C4-2B (cell line): ENCODE data around the gene RASGEF1C.

Source experiments
- H3K27ac ChIP-seq: fragments of 450-650 bp; 2 replicates; pipeline ENCODE4 v1.5.1; 2017
- CTCF ChIP-seq: fragments of 450-650 bp; conservative IDR thresholded peaks from 2 replicates; pipeline ENCODE4 v1.5.1; 2017; ENCODE audit warnings: mild to moderate bottlenecking
- ZFX ChIP-seq: fragments of 450-650 bp; IDR thresholded peaks from 2 replicates; pipeline ENCODE4 v1.6.1; 2017

Gene RASGEF1C

GRCh38 chr5:180088561-180088960 lies 120.5 kb downstream of the RASGEF1C start:
- no peak for TF ChIP-seq CTCF
- TF ChIP-seq ZFX, result no peak
- H3K27ac ChIP-seq, result no peak overlapping the region

- no peak overlapping the region for H3K27ac ChIP-seq
- TF ChIP-seq CTCF, result no peak
Observed at GRCh38 chr5:180086816-180087399, 122.1 kb downstream of the RASGEF1C start.

GRCh38 chr5:180085837-180086236 lies 123.2 kb downstream of the RASGEF1C start:
- no peak overlapping the region for H3K27ac ChIP-seq
- TF ChIP-seq CTCF, result no peak
- no peak for TF ChIP-seq ZFX

GRCh38 chr5:180084638-180085561 lies 124.1 kb downstream of the RASGEF1C start:
- TF ChIP-seq CTCF (no peak), ZFX (no peak)
- peak overlapping the region; percentile 18 for H3K27ac ChIP-seq

GRCh38 chr5:180083529-180084060 lies 125.4 kb downstream of the RASGEF1C start:
- TF ChIP-seq ZFX, result no peak
- TF ChIP-seq CTCF, result no peak
- H3K27ac ChIP-seq, result no peak overlapping the region

- peak overlapping the region; percentile 13; the same call in 1 of the 2 replicates for H3K27ac ChIP-seq
- TF ChIP-seq ZFX, result no peak
Observed at GRCh38 chr5:180082633-180083420, 126.2 kb downstream of the RASGEF1C start.

- no peak for TF ChIP-seq ZFX
- TF ChIP-seq CTCF, result no peak
- peak overlapping the region; percentile 13; the same call in 1 of the 2 replicates for H3K27ac ChIP-seq
Observed at GRCh38 chr5:180081481-180081880, 127.5 kb downstream of the RASGEF1C start.
